K562 (cell line): ENCODE results near the gene SYNJ2. TPM values are rescaled to one million over a fixed set of nuclear protein-coding genes. Genes with fewer than 3 reads are reported as not detected.

Experiments
- ATAC-seq: fragments of 200-7000 bp; cut with Tn5 transposase; 3 replicates; pipeline ENCODE4 v1.9.1; 2020; ENCODE audit warnings: moderate library complexity
- BruUV-seq: library from RNA; stranded (reverse); fragments of 400-500 nt; replicated peaks from 2 replicates; lab custom pipeline; 2021; lab: Mats Ljungman, UMichigan
- CTCF ChIA-PET: fragments of 300-600 bp; formaldehyde crosslinking; extraction: SDS; loops from one replicate; lab custom pipeline; 2021; ENCODE audit warnings: low intra/inter-chr PET ratio; lab: Yijun Ruan, JAX
- POLR2A ChIA-PET: fragments of 300-600, 350-650 bp; sonication (Branson Sonifier 250); formaldehyde crosslinking; extraction: SDS; loops from one replicate; lab custom pipeline; 2021; ENCODE audit warnings: antibody characterized with exemption, inconsistent platforms; lab: Yijun Ruan, JAX
- DNase-seq, 4 experiments: peaks; one replicate each; pipeline versions ENCODE4 v3.0.0 to v3.0.0-alpha.2; 2011 to 2018; ENCODE audit warnings: low spot score in 3 of 4, mixed read lengths in 3 of 4; ENCODE audit errors: extremely low read depth in 1 of 4
- FAIRE-seq: peaks from 2 replicates; lab custom pipeline; 2011; peaks lifted over from hg19 to GRCh38; lab: Jason Lieb, UNC
- H2AFZ ChIP-seq: 2 replicates; pipeline ENCODE4 v1.6.0; 2011; ENCODE audit warnings: low read depth, low read length, control low read depth, inconsistent platforms
- H3K27ac ChIP-seq: fragments of 200-600 bp; 3 replicates; pipeline ENCODE4 v1.8.0; 2011; ENCODE audit warnings: low read depth, mild to moderate bottlenecking, control low read depth, inconsistent platforms, low read length, moderate library complexity, mixed read lengths; ENCODE audit errors: extremely low read depth
- H3K27me3 ChIP-seq, 2 experiments: fragments of 300-600 bp in 1 of 2; 2 replicates in 1 of 2; 3 replicates in 1 of 2; pipeline versions ENCODE4 v1.6.0 to v1.8.0; 2011; ENCODE audit warnings: inconsistent platforms in 2 of 2, low read length in 2 of 2, mild to moderate bottlenecking in 1 of 2, mixed read lengths in 1 of 2, moderate library complexity in 1 of 2; ENCODE audit not compliant: control insufficient read depth in 2 of 2, insufficient read depth in 2 of 2
- H3K36me3 ChIP-seq: fragments of 300-600 bp; 3 replicates; pipeline ENCODE4 v1.8.0; 2011; ENCODE audit warnings: mild to moderate bottlenecking, low read length, inconsistent platforms; ENCODE audit not compliant: control insufficient read depth, insufficient read depth
- H3K4me1 ChIP-seq, 2 experiments: fragments of 200-600 bp in 1 of 2; replicated peaks in 1 of 2; 2 replicates in 1 of 2; 3 replicates in 1 of 2; pipeline versions ENCODE4 v1.5.1 to v1.8.0; 2011; ENCODE audit warnings: inconsistent platforms in 2 of 2, low read length in 2 of 2, mild to moderate bottlenecking in 1 of 2, mixed read lengths in 1 of 2, moderate library complexity in 1 of 2; ENCODE audit not compliant: control insufficient read depth in 2 of 2, insufficient read depth in 2 of 2
- H3K4me2 ChIP-seq: 2 replicates; pipeline ENCODE4 v1.6.1; 2011; ENCODE audit warnings: low read length, control low read depth, inconsistent platforms, mixed read lengths; ENCODE audit not compliant: insufficient read depth
- H3K4me3 ChIP-seq: fragments of 200-600 bp; sonication (generic), shearing (Covaris generic); 2 replicates; pipeline ENCODE4 v1.5.1; 2016; ENCODE audit warnings: control low read depth, inconsistent platforms
- H3K79me2 ChIP-seq: fragments of 200-600 bp; 3 replicates; pipeline ENCODE4 v1.8.0; 2011; ENCODE audit warnings: low read length, inconsistent platforms; ENCODE audit not compliant: control insufficient read depth, insufficient read depth
- H3K9ac ChIP-seq, 2 experiments: 2 replicates each; pipeline versions ENCODE4 v1.6.0 to v1.6.1; 2011; ENCODE audit warnings: low read depth in 2 of 2, low read length in 2 of 2, control low read depth in 1 of 2, inconsistent platforms in 1 of 2, mild to moderate bottlenecking in 1 of 2, mixed read lengths in 1 of 2; ENCODE audit not compliant: insufficient read depth in 1 of 2
- H3K9me1 ChIP-seq: one replicate; pipeline ENCODE4 v1.6.0; 2011; ENCODE audit warnings: inconsistent platforms, mild to moderate bottlenecking, low read length, moderate library complexity; ENCODE audit not compliant: control insufficient read depth, insufficient read depth
- H3K9me3 ChIP-seq: replicated peaks from 2 replicates; pipeline ENCODE4 v1.5.1; 2011; ENCODE audit warnings: low read depth, low read length, inconsistent platforms; ENCODE audit not compliant: control insufficient read depth, insufficient read depth
- H4K20me1 ChIP-seq: replicated peaks from 2 replicates; pipeline ENCODE4 v1.6.1; 2011; ENCODE audit warnings: low read length, inconsistent platforms, mixed read lengths; ENCODE audit not compliant: control insufficient read depth, insufficient read depth
- DIDO1 ChIP-seq: fragments of 450-650 bp; IDR thresholded peaks from 2 replicates; pipeline ENCODE4 v1.6.1; 2016; ENCODE audit warnings: low read depth, missing biosample characterization, missing genetic modification characterization
- FUS ChIP-seq: fragments of 200-400 bp; formaldehyde crosslinking; optimal IDR thresholded peaks from 2 replicates; pipeline ENCODE3; 2017; ENCODE audit warnings: low read depth, low read length
- KLF1 ChIP-seq: fragments of 450-650 bp; IDR thresholded peaks from 2 replicates; pipeline ENCODE4 v1.6.1; 2016; ENCODE audit warnings: missing genetic modification characterization, missing compliant biosample characterization
- MEF2D ChIP-seq: conservative IDR thresholded peaks from 2 replicates; pipeline ENCODE4 v1.6.1; 2016; ENCODE audit warnings: low read depth, missing genetic modification characterization, missing compliant biosample characterization
- NFIC ChIP-seq: fragments of 450-650 bp; IDR thresholded peaks from 2 replicates; pipeline ENCODE4 v1.6.1; 2017; ENCODE audit warnings: mild to moderate bottlenecking, inconsistent platforms
- RBM25 ChIP-seq: fragments of 200-400 bp; formaldehyde crosslinking; IDR thresholded peaks from 2 replicates; pipeline ENCODE4 v1.6.1; 2018; ENCODE audit warnings: low read length, low read depth, moderate library complexity; ENCODE audit not compliant: severe bottlenecking
- XRCC4 ChIP-seq: IDR thresholded peaks from one replicate; pipeline ENCODE4 v1.6.1; 2011; ENCODE audit not compliant: insufficient read depth, insufficient read length; ENCODE audit errors: extremely low read depth
- WGBS: fragments of 100-300 bp; shearing (Covaris generic); methylation state at CpG from one replicate; pipeline ENCODE4 v1.1.6; 2016; ENCODE audit warnings: low coverage, mixed read lengths; ENCODE audit not compliant: insufficient coverage; ENCODE audit errors: missing lambda C conversion rate; 5-methylcytosine and 5-hydroxymethylcytosine counted together
- in situ Hi-C: fragments of 300-500 bp; cut with MboI; formaldehyde crosslinking; loops from 4 replicates; pipeline ENCODE4 v1.15.0; 2018; ENCODE audit warnings: inconsistent platforms, mixed read lengths
- intact Hi-C: fragments of 100-400 bp; cut with micrococcal nuclease; formaldehyde crosslinking; loops from 2 replicates; pipeline ENCODE4 v1.14.2; 2022
- polyA plus RNA-seq, 8 experiments: library from polyadenylated mRNA; depleted of rRNA in 4 of 8; stranded (reverse) in 5 of 8; unstranded in 3 of 8; fragments of >200 nt; fragmentation: Nextera tagmentation in 2 of 8; fragmentation: Illumina TruSeq in 1 of 8; extraction: Ambion mirVana in 2 of 8; extraction: Trizol in 1 of 8; gene quantifications; 2 replicates each; pipeline versions ENCODE4 v1.2.1 to v1.2.3, GENCODE V29; 2011 to 2014; ENCODE audit warnings: inconsistent platforms in 1 of 8, missing spikeins in 1 of 8
- total RNA-seq, 7 experiments: library from RNA; depleted of rRNA in 6 of 7; stranded (reverse); fragments of >200 nt in 6 of 7; fragmentation: Illumina TruSeq in 2 of 7; extraction: Trizol in 2 of 7; gene quantifications; 2 replicates each; pipeline versions ENCODE4 v1.2.1 to v1.2.3, GENCODE V29; 2011 to 2021; ENCODE audit warnings: low replicate concordance in 1 of 7
- TF ChIP-seq, protein P1 (sequence below), 2 experiments: IDR thresholded peaks; 2 replicates each; pipeline ENCODE4 v1.6.1; 2012; ENCODE audit warnings: improper control_type of control experiment in 2 of 2, low read depth in 2 of 2, low read length in 2 of 2, borderline replicate concordance in 1 of 2
- TF ChIP-seq, protein P2 (sequence below), 2 experiments: fragments of 450-650 bp in 1 of 2; sonication (generic) in 1 of 2; formaldehyde crosslinking in 1 of 2; IDR thresholded peaks; 2 replicates each; pipeline versions ENCODE4 v1.7.1 to v1.9.0; 2016 to 2022; ENCODE audit warnings: inconsistent platforms in 1 of 2, mild to moderate bottlenecking in 1 of 2, missing genetic modification reagents in 1 of 2

SYNJ2 gene
- total and polyA plus RNA-seq, 9 of the 15 experiments (the other 6 are each of a cell fraction or from before 2014, with no cell fraction given) = 3.0 to 27.7 (median 17.8) TPM

DNA sequence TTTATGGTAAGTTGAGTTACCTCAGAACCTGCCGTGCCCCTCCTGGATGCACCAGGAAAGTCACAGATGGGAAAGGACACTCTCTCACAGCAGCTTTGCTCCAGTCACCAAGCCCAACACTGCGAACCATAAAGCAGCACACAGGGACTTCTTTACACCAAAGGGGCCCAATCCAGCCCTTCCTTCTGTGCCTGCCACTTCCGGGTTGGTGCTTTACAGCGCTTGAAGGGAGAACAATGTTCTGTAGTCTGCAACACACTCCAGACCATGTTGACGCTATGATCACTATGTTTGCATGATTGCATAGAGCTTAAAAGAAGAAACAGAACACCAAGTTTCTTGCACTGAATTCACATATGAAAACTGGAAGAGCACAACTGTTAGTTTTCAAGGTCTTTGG is 129.3 kb downstream of the SYNJ2 start:
- Histone ChIP-seq H3K27me3 (no peaks in the 10 kb centered on the region), H3K36me3 (no peaks in the 10 kb centered on the region), H3K79me2 (no peaks in the 10 kb centered on the region), H3K4me2 (no peak overlapping the region), H3K9ac (no peak overlapping the region; a peak in 1 of 4 replicates), H2AFZ (no peak overlapping the region), H3K27ac (no peak overlapping the region), H3K4me1 (peaks cover 9% of the 10 kb centered on the region in 2 experiments; a peak in 2 of 5 replicates), H4K20me1 (no peaks in the 10 kb centered on the region), H3K9me3 (no peaks in the 10 kb centered on the region), H3K9me1 (no peaks in the 10 kb centered on the region), H3K4me3 (no peak overlapping the region)
- BruUV-seq = no TSS peak
- DNase-seq (no peak), ATAC-seq (no peak; the same call in 2 of the 3 replicates), FAIRE-seq (no peak)
- WGBS = 86% methylated on average over 5 of the region's 5 CpGs
- intact Hi-C loops = no loop called here
- CTCF ChIA-PET = no interaction called here
- POLR2A ChIA-PET = interaction anchor here (1.0 to 1.6 kb wide), 2 partner anchors 9 to 12 kb away, joined by 3 to 7 read pairs; no protein-coding TSS in a partner anchor
- in situ Hi-C loops = no loop called here
- TF ChIP-seq XRCC4 = no peak
- TF ChIP-seq, protein P1, sequence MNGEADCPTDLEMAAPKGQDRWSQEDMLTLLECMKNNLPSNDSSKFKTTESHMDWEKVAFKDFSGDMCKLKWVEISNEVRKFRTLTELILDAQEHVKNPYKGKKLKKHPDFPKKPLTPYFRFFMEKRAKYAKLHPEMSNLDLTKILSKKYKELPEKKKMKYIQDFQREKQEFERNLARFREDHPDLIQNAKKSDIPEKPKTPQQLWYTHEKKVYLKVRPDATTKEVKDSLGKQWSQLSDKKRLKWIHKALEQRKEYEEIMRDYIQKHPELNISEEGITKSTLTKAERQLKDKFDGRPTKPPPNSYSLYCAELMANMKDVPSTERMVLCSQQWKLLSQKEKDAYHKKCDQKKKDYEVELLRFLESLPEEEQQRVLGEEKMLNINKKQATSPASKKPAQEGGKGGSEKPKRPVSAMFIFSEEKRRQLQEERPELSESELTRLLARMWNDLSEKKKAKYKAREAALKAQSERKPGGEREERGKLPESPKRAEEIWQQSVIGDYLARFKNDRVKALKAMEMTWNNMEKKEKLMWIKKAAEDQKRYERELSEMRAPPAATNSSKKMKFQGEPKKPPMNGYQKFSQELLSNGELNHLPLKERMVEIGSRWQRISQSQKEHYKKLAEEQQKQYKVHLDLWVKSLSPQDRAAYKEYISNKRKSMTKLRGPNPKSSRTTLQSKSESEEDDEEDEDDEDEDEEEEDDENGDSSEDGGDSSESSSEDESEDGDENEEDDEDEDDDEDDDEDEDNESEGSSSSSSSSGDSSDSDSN (IDR thresholded peaks at IDR 0.05; ENCODE audit: borderline replicate concordance in 1 of 2, low read depth in 2 of 2, low read length in 2 of 2) = no peak
- no peak for TF ChIP-seq KLF1 (tag)
- no peak for TF ChIP-seq NFIC
- TF ChIP-seq DIDO1 = no peak
- TF ChIP-seq, protein P2, sequence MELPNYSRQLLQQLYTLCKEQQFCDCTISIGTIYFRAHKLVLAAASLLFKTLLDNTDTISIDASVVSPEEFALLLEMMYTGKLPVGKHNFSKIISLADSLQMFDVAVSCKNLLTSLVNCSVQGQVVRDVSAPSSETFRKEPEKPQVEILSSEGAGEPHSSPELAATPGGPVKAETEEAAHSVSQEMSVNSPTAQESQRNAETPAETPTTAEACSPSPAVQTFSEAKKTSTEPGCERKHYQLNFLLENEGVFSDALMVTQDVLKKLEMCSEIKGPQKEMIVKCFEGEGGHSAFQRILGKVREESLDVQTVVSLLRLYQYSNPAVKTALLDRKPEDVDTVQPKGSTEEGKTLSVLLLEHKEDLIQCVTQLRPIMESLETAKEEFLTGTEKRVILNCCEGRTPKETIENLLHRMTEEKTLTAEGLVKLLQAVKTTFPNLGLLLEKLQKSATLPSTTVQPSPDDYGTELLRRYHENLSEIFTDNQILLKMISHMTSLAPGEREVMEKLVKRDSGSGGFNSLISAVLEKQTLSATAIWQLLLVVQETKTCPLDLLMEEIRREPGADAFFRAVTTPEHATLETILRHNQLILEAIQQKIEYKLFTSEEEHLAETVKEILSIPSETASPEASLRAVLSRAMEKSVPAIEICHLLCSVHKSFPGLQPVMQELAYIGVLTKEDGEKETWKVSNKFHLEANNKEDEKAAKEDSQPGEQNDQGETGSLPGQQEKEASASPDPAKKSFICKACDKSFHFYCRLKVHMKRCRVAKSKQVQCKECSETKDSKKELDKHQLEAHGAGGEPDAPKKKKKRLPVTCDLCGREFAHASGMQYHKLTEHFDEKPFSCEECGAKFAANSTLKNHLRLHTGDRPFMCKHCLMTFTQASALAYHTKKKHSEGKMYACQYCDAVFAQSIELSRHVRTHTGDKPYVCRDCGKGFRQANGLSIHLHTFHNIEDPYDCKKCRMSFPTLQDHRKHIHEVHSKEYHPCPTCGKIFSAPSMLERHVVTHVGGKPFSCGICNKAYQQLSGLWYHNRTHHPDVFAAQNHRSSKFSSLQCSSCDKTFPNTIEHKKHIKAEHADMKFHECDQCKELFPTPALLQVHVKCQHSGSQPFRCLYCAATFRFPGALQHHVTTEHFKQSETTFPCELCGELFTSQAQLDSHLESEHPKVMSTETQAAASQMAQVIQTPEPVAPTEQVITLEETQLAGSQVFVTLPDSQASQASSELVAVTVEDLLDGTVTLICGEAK (IDR thresholded peaks at IDR 0.05) = no peak
- TF ChIP-seq, protein P2 (CRISPR knock-in tag; IDR thresholded peaks at IDR 0.05) = no peak
- TF ChIP-seq MEF2D = no peak
- no peak for TF ChIP-seq FUS
- TF ChIP-seq RBM25 = no peak
